Left lung (tissue), 10 donors: ENCODE measurements around the gene OOSP4B. TPM values are rescaled to one million over a fixed set of nuclear protein-coding genes. Genes with fewer than 3 reads are reported as not detected.

Source experiments
- ATAC-seq: fragments of 200-7000 bp; cut with Tn5 transposase; one replicate; pipeline ENCODE4 v1.9.1; 2020; ENCODE audit warnings: moderate library complexity
- DNase-seq, 4 donors: peaks; one replicate each; pipeline ENCODE4 v3.0.0-alpha.2; 2013 to 2020
- H3K27ac ChIP-seq, 2 donors: fragments of 200-600 bp; sonication (generic) in 1 of 2; one replicate each; pipeline versions ENCODE4 v1.5.0 to v1.8.0; 2020 to 2021
- H3K27me3 ChIP-seq, 2 donors: fragments of 200-600 bp; sonication (generic) in 1 of 2; one replicate each; pipeline versions ENCODE4 v1.5.0 to v1.8.0; 2020 to 2021
- H3K36me3 ChIP-seq, 2 donors: fragments of 200-600 bp; sonication (generic) in 1 of 2; one replicate each; pipeline versions ENCODE4 v1.5.0 to v1.8.0; 2020 to 2021
- H3K4me1 ChIP-seq, 2 donors: fragments of 200-600 bp; one replicate each; pipeline ENCODE4 v1.8.0; 2021
- H3K4me3 ChIP-seq, 2 donors: fragments of 200-600 bp; sonication (generic) in 1 of 2; one replicate each; pipeline versions ENCODE4 v1.5.0 to v1.8.0; 2020 to 2021; ENCODE audit warnings: mild to moderate bottlenecking in 1 of 2
- H3K9me3 ChIP-seq, 2 donors: fragments of 200-600 bp; sonication (generic) in 1 of 2; one replicate each; pipeline versions ENCODE4 v1.5.0 to v1.8.0; 2020 to 2021
- intact Hi-C, 2 donors: fragments of 100-400 bp; cut with DNase I; formaldehyde crosslinking; loops; one replicate each; pipeline versions ENCODE4 v1.11.2 to v1.14.2; 2022
- polyA plus RNA-seq, 6 donors: library from polyadenylated mRNA; unstranded; fragments of 120-200 nt; gene quantifications; one replicate each; pipeline ENCODE4 v1.2.1, GENCODE V29; 2013; ENCODE audit not compliant: insufficient read length in 6 of 6
- total RNA-seq, 2 donors: library from RNA; stranded (reverse); fragmentation: NEBNext Ultra II Directional; extraction: Animal tissue kit (Norgen Biotek cat#: 25700); gene quantifications; one replicate each; pipeline ENCODE4 v1.2.1, GENCODE V29; 2021
- TF ChIP-seq, protein P1 (sequence below), 2 donors: fragments of 200-600 bp; sonication (generic) in 1 of 2; IDR thresholded peaks; one replicate each; pipeline versions ENCODE4 v1.5.0 to v1.8.0; 2021; ENCODE audit warnings: antibody characterized with exemption in 2 of 2
- donor health status: DM: no; HTN: yes; CAD: no.
- donor health status: DM: no; HTN: no; CAD: no.

OOSP4B gene
- total and polyA plus RNA-seq, 8 donors: not detected

DNA sequence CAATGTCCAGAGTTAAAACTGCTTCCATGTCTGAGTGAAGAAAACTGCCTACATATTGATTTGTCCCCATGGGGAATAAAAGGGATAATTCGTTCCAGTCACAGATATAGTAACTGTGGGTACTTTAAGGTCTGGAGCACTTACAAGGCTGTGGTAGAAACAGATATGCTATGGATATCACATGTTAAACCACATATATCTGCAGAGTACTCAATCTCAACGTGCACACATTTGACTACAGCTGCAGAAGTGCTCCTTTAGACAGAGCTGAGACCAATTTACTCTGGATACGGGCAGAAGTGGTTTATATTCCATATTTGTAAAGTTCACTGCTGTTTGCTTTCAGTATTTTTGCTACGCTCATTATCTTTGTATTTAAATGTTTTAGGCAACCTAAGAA lies 61.8 kb downstream of the OOSP4B start:
- Histone ChIP-seq H3K36me3 (no peaks in the 10 kb centered on the region), H3K27ac (no peak overlapping the region), H3K4me1 (peaks cover 0 to 4% of the 10 kb centered on the region in 2 donors), H3K9me3 (peaks cover 0 to 3% of the 10 kb centered on the region in 2 donors), H3K27me3 (no peaks in the 10 kb centered on the region), H3K4me3 (no peak overlapping the region)
- TF ChIP-seq, protein P1, sequence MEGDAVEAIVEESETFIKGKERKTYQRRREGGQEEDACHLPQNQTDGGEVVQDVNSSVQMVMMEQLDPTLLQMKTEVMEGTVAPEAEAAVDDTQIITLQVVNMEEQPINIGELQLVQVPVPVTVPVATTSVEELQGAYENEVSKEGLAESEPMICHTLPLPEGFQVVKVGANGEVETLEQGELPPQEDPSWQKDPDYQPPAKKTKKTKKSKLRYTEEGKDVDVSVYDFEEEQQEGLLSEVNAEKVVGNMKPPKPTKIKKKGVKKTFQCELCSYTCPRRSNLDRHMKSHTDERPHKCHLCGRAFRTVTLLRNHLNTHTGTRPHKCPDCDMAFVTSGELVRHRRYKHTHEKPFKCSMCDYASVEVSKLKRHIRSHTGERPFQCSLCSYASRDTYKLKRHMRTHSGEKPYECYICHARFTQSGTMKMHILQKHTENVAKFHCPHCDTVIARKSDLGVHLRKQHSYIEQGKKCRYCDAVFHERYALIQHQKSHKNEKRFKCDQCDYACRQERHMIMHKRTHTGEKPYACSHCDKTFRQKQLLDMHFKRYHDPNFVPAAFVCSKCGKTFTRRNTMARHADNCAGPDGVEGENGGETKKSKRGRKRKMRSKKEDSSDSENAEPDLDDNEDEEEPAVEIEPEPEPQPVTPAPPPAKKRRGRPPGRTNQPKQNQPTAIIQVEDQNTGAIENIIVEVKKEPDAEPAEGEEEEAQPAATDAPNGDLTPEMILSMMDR (IDR thresholded peaks at IDR 0.05): no peak
- DNase-seq (no peak), ATAC-seq (no peak)
- intact Hi-C loops: no loop called here

DNA sequence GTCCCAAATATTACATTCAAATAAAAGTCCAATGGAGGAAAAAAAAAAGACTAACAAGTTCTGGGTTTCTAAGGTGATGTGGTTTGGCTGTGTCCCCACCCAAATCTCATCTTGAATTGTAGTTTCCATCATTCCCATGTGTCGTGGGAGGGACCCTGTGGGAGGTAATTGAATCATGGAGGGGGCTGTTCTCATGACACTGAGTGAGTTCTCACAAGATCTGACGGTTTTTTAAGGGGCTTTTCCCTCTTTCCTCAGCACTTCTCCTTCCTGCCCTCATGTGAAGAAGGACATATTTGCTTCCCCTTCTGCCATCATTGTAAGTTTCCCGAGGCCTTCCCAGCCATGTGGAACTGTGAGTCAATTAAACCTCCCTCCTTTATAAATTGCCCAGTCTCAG lies 63.6 kb downstream of the OOSP4B start:
- H3K4me1 ChIP-seq: peaks cover 0 to 4% of the 10 kb centered on the region in 2 donors
- H3K27me3 ChIP-seq: no peaks in the 10 kb centered on the region
- no peak overlapping the region for H3K27ac ChIP-seq
- ATAC-seq: no peak
- H3K9me3 ChIP-seq: peaks cover 0 to 3% of the 10 kb centered on the region in 2 donors
- DNase-seq: no peak
- intact Hi-C loops: no loop called here
- no peaks in the 10 kb centered on the region for H3K36me3 ChIP-seq
- TF ChIP-seq, protein P1 (IDR thresholded peaks at IDR 0.05): no peak
- no peak overlapping the region for H3K4me3 ChIP-seq

Other genes with a start within 250 kb of the OOSP4B start
- gene MRPL16, start 206.4 kb upstream of the OOSP4B start, total RNA-seq: 10 to 100 TPM; 32.9 to 35.6 TPM
- 10 to 100 TPM; 49.6 to 56.5 (median 52.6) TPM for gene MRPL16, start 206.4 kb upstream of the OOSP4B start, polyA plus RNA-seq
- not detected for gene CBLIF, start 171.7 kb upstream of the OOSP4B start, total RNA-seq
- gene CBLIF, start 171.7 kb upstream of the OOSP4B start, polyA plus RNA-seq: under 1 TPM in 1 of 6 donors, not detected in 5; 0.24 TPM
- gene TCN1, start 150.7 kb upstream of the OOSP4B start, total RNA-seq: 1 to 10 TPM in 1 of 2 donors, under 1 TPM in 1; 0.44 to 1.8 TPM
- gene TCN1, start 150.7 kb upstream of the OOSP4B start, polyA plus RNA-seq: under 1 TPM in 4 of 6 donors, not detected in 2; 0.10 to 0.40 (median 0.29) TPM
- not detected for gene OOSP3, start 138.4 kb upstream of the OOSP4B start, total RNA-seq
- gene OOSP3, start 138.4 kb upstream of the OOSP4B start, polyA plus RNA-seq: not detected
- not detected for gene OOSP1, start 78.7 kb upstream of the OOSP4B start, total RNA-seq
- gene OOSP1, start 78.7 kb upstream of the OOSP4B start, polyA plus RNA-seq: under 1 TPM in 2 of 6 donors, not detected in 4; 0.27 to 0.31 TPM
- not detected for gene OOSP4A, start 53.1 kb upstream of the OOSP4B start, total RNA-seq
- not detected for gene OOSP4A, start 53.1 kb upstream of the OOSP4B start, polyA plus RNA-seq
- gene OOSP2, start 23.2 kb downstream of the OOSP4B start, total RNA-seq: not detected
- gene OOSP2, start 23.2 kb downstream of the OOSP4B start, polyA plus RNA-seq: not detected
- gene MS4A3, start 39.5 kb downstream of the OOSP4B start, total RNA-seq: under 1 TPM in 1 of 2 donors, not detected in 1; 0.73 TPM
- gene MS4A3, start 39.5 kb downstream of the OOSP4B start, polyA plus RNA-seq: 1 to 10 TPM in 5 of 6 donors, under 1 TPM in 1; 0.99 to 2.3 (median 1.3) TPM
- 1 to 10 TPM; 3.3 to 6.1 TPM for gene MS4A2, start 71.5 kb downstream of the OOSP4B start, total RNA-seq
- under 1 TPM in 5 of 6 donors, not detected in 1; 0.04 to 0.11 (median 0.08) TPM for gene MS4A2, start 71.5 kb downstream of the OOSP4B start, polyA plus RNA-seq
- 100 to 1,000 TPM; 128 to 143 TPM for gene MS4A6A, start 165.9 kb downstream of the OOSP4B start, total RNA-seq
- 10 to 100 TPM; 19.8 to 37.5 (median 26.7) TPM for gene MS4A6A, start 165.9 kb downstream of the OOSP4B start, polyA plus RNA-seq
- 1 to 10 TPM; 1.4 to 2.1 TPM for gene MS4A4E, start 226.0 kb downstream of the OOSP4B start, total RNA-seq
- gene MS4A4E, start 226.0 kb downstream of the OOSP4B start, polyA plus RNA-seq: 1 to 10 TPM; 1.2 to 3.0 (median 2.2) TPM